GM19372 (cell line): ENCODE results near the gene TIMM9.
"Not testable (repeated sequence)": the region's sequence is repeated elsewhere in the genome, so short reads cannot be mapped to it uniquely, and the experiment has no call there.

Experiments
- ATAC-seq: cut with Tn5 transposase; IDR thresholded peaks from one replicate; pipeline ENCODE4 v1.9.1; 2021; ENCODE audit warnings: mild to moderate bottlenecking, low read depth, moderate library complexity; ENCODE audit not compliant: unreplicated experiment

TIMM9 gene

GRCh38 chr14:58427281-58428117, at the start of gene TIMM9, which contains the start of gene KIAA0586:
Gene TIMM9, minus strand, starts transcription at chr14:58427531. Its CDS starts 15,586 bp downstream, at chr14:58411945.
Gene KIAA0586, plus strand, starts transcription at chr14:58427719. Its CDS starts 546 bp downstream, at chr14:58428265.
- ATAC-seq: peak; percentile 90

GRCh38 chr14:58476320-58476719, 49.0 kb upstream of the TIMM9 start:
- ATAC-seq: no peak

GRCh38 chr14:58469309-58469708, 42.0 kb upstream of the TIMM9 start:
- ATAC-seq: no peak

GRCh38 chr14:58467575-58467974, 40.2 kb upstream of the TIMM9 start:
- ATAC-seq: no peak

- ATAC-seq: no peak
Measured at GRCh38 chr14:58466459-58466858, 39.1 kb upstream of the TIMM9 start.

- no peak for ATAC-seq
Measured at GRCh38 chr14:58465421-58465820, 38.1 kb upstream of the TIMM9 start.

GRCh38 chr14:58464652-58465051, 37.3 kb upstream of the TIMM9 start:
- no peak for ATAC-seq

- no peak for ATAC-seq
Measured at GRCh38 chr14:58463147-58463546, 35.8 kb upstream of the TIMM9 start.

GRCh38 chr14:58460772-58461171, 33.4 kb upstream of the TIMM9 start:
- ATAC-seq: no peak

- ATAC-seq: no peak
Measured at GRCh38 chr14:58455593-58456265, 28.4 kb upstream of the TIMM9 start.

GRCh38 chr14:58444627-58445026, 17.3 kb upstream of the TIMM9 start:
- ATAC-seq: no peak

- ATAC-seq: no peak
Measured at GRCh38 chr14:58439476-58439875, 12.1 kb upstream of the TIMM9 start.

GRCh38 chr14:58430156-58430555, 2.8 kb upstream of the TIMM9 start:
- ATAC-seq: no peak

GRCh38 chr14:58428118-58428683, 870 bp upstream of the TIMM9 start:
- ATAC-seq: no peak

GRCh38 chr14:58426670-58427280, 556 bp downstream of the TIMM9 start:
- ATAC-seq: peak; percentile 36

GRCh38 chr14:58416934-58417333, 10.4 kb downstream of the TIMM9 start:
- not testable (repeated sequence) for ATAC-seq

- ATAC-seq: no peak
Measured at GRCh38 chr14:58415636-58416547, 11.4 kb downstream of the TIMM9 start.

- ATAC-seq: no peak
Measured at GRCh38 chr14:58414845-58415244, 12.5 kb downstream of the TIMM9 start.

- no peak for ATAC-seq
Measured at GRCh38 chr14:58408681-58409215, 18.6 kb downstream of the TIMM9 start.

- no peak for ATAC-seq
Measured at GRCh38 chr14:58401587-58401986, 25.7 kb downstream of the TIMM9 start.
